HFFc6 (cell line): Measurements from ENCODE around the gene SSC4D. TPM values are rescaled to one million over a fixed set of nuclear protein-coding genes. Genes with fewer than 3 reads are reported as not detected.
"Not testable (repeated sequence)": the region's sequence is repeated elsewhere in the genome, so short reads cannot be mapped to it uniquely, and the experiment has no call there.

Experiments
- DNase-seq: peaks from one replicate; pipeline ENCODE4 v3.0.0-alpha.2; 2018
- H3K27ac Mint-ChIP-seq: 2 replicates; pipeline ENCODE4 v1.8.0; 2020; ENCODE audit warnings: mild to moderate bottlenecking, mixed read lengths
- H3K27me3 Mint-ChIP-seq: 2 replicates; pipeline ENCODE4 v1.8.0; 2021; ENCODE audit warnings: mild to moderate bottlenecking, moderate library complexity, mixed read lengths; ENCODE audit not compliant: insufficient read depth
- H3K36me3 Mint-ChIP-seq: 2 replicates; pipeline ENCODE4 v1.8.0; 2021; ENCODE audit warnings: low read depth, mixed read lengths
- H3K4me1 Mint-ChIP-seq: 2 replicates; pipeline ENCODE4 v1.8.0; 2020; ENCODE audit warnings: low read depth, mixed read lengths
- H3K4me3 Mint-ChIP-seq: 2 replicates; pipeline ENCODE4 v1.8.0; 2020; ENCODE audit warnings: mild to moderate bottlenecking, moderate library complexity, mixed read lengths
- H3K9me3 Mint-ChIP-seq: 2 replicates; pipeline ENCODE4 v1.8.0; 2020; ENCODE audit warnings: mild to moderate bottlenecking, mixed read lengths
- CTCF ChIP-seq: fragments of 200-600 bp; sonication (generic); IDR thresholded peaks from 2 replicates; pipeline ENCODE4 v1.5.0; 2021; ENCODE audit warnings: antibody characterized with exemption, mild to moderate bottlenecking
- total RNA-seq, 6 experiments: library from RNA; stranded (reverse); fragmentation: NEBNext Ultra II Directional; extraction: Animal tissue kit (Norgen Biotek cat#: 25700); gene quantifications; 2 replicates in 1 of 6; 3 replicates in 5 of 6; pipeline ENCODE4 v1.2.3, GENCODE V29; 2021

The SSC4D gene
- total RNA-seq, 6 experiments from 2014 or later: 0.23 to 1.1 (median 0.51) TPM

- no peaks in the 10 kb centered on the region for H3K9me3 Mint-ChIP-seq
- peaks cover 22% of the 10 kb centered on the region for H3K4me1 Mint-ChIP-seq
- no peak overlapping the region for H3K4me3 Mint-ChIP-seq
- no peak for DNase-seq
- no peaks in the 10 kb centered on the region for H3K36me3 Mint-ChIP-seq
- no peak overlapping the region for H3K27ac Mint-ChIP-seq
- no peak for TF ChIP-seq CTCF
- no peaks in the 10 kb centered on the region for H3K27me3 Mint-ChIP-seq
Measured at GRCh38 chr7:76390092-76390491, 19.4 kb downstream of the SSC4D start.

- not testable (repeated sequence) for H3K4me3 Mint-ChIP-seq, H3K27ac Mint-ChIP-seq, H3K9me3 Mint-ChIP-seq, H3K36me3 Mint-ChIP-seq, H3K27me3 Mint-ChIP-seq, DNase-seq
- peaks cover 18% of the 10 kb centered on the region for H3K4me1 Mint-ChIP-seq
Measured at GRCh38 chr7:76387789-76388188, 21.7 kb downstream of the SSC4D start.

GRCh38 chr7:76386691-76387260, 22.7 kb downstream of the SSC4D start:
- Mint-ChIP-seq H3K27ac (peak overlapping the region; percentile 57), H3K4me3 (no peak overlapping the region), H3K4me1 (peaks cover 14% of the 10 kb centered on the region), H3K27me3 (no peaks in the 10 kb centered on the region), H3K9me3 (no peaks in the 10 kb centered on the region), H3K36me3 (no peaks in the 10 kb centered on the region)
- TF ChIP-seq CTCF: no peak
- peak; percentile 34 for DNase-seq

DNA sequence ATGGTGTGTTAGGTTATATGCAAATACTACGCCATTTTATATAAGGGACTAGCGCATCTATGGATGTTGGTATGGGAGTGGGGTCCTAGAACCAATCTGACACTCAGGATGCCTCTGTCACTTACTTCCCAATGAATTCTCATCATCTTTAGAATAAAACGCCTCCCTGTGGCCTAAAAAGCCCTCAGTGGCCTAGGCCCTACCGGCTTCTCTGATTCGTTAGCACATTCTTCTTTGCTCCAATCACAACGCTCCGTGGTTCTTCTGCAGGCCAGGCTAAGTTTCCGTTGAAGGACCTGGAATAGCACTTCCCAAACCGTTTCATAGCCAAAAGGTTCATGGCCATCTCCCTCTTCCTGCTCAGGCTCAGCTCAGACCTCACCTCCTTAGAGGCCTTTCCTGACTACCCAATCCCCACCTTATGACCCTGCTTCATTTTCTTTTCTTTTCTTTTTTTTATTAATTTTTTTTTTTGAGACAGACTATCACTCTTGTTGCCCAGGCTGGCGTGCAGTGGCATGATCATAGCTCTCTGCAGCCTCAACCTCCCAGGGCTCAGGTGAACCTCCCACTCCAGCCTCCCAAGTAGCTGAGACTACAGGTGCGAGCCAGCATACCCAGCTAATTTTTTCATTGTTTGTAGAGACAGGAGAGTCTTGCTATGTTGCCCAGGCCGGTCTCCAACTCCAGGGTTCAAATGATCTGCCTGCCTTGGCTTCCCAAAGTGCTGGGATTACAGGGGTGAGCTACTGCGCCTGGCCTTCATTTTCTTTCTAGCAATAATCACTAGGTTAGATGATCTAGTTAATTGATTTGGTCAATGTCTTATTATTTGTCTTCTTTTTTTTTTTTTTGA, 26.2 kb downstream of the SSC4D start:
- no peak overlapping the region for H3K4me3 Mint-ChIP-seq
- no peak for DNase-seq
- H3K27me3 Mint-ChIP-seq: no peaks in the 10 kb centered on the region
- H3K9me3 Mint-ChIP-seq: no peaks in the 10 kb centered on the region
- H3K27ac Mint-ChIP-seq: no peak overlapping the region
- no peaks in the 10 kb centered on the region for H3K36me3 Mint-ChIP-seq
- H3K4me1 Mint-ChIP-seq: peaks cover 18% of the 10 kb centered on the region
- no peak for TF ChIP-seq CTCF

DNA sequence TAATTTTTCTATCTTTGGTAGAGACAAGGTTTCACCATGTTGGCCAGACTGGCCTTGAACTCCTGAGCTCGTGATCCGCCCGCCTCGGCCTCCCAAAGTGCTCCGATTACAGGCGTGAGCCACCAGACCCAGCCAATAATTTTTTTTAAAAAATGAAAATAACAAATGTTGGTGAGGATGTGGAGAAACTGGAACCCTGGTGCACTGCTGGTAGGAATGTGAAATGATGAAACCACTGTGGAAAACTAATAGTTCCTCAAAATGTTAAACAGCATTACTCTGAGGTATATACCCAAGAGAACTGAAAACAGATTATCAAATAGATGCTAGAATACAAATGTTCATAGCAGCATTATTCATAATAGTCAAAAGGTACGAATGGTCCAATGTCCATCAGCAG, 27.7 kb downstream of the SSC4D start:
- peak; percentile 60 for TF ChIP-seq CTCF
- Mint-ChIP-seq H3K4me1 (peaks cover 28% of the 10 kb centered on the region), H3K9me3 (no peaks in the 10 kb centered on the region), H3K27me3 (no peaks in the 10 kb centered on the region), H3K27ac (no peak overlapping the region), H3K4me3 (no peak overlapping the region), H3K36me3 (no peaks in the 10 kb centered on the region)
- no peak for DNase-seq

- Mint-ChIP-seq H3K27ac (peak overlapping the region; percentile 98), H3K27me3 (no peaks in the 10 kb centered on the region; the same call in 1 of the 2 replicates), H3K4me3 (peak overlapping the region; percentile 78), H3K4me1 (peaks cover 24% of the 10 kb centered on the region), H3K36me3 (no peaks in the 10 kb centered on the region), H3K9me3 (no peaks in the 10 kb centered on the region)
- no peak for DNase-seq
- TF ChIP-seq CTCF: no peak
Measured at GRCh38 chr7:76380623-76380966, 28.9 kb downstream of the SSC4D start.
